GM12875 (cell line): ENCODE results near the gene PARD3B.

ENCODE experiments used
- H3K4me3 ChIP-seq: one replicate; pipeline ENCODE4 v1.5.1; 2011; ENCODE audit warnings: low read depth, low read length, control low read depth
- TF ChIP-seq, protein P1 (sequence below): IDR thresholded peaks from 2 replicates; pipeline ENCODE4 v1.5.1; 2011; ENCODE audit warnings: low read depth, mild to moderate bottlenecking, control low read depth, inconsistent platforms, low read length, moderate library complexity, borderline replicate concordance; ENCODE audit not compliant: insufficient read depth

The PARD3B gene

GRCh38 chr2:204529795-204530463 lies 15.3 kb upstream of the PARD3B start:
- H3K4me3 ChIP-seq, result no peak overlapping the region
- TF ChIP-seq, protein P1, sequence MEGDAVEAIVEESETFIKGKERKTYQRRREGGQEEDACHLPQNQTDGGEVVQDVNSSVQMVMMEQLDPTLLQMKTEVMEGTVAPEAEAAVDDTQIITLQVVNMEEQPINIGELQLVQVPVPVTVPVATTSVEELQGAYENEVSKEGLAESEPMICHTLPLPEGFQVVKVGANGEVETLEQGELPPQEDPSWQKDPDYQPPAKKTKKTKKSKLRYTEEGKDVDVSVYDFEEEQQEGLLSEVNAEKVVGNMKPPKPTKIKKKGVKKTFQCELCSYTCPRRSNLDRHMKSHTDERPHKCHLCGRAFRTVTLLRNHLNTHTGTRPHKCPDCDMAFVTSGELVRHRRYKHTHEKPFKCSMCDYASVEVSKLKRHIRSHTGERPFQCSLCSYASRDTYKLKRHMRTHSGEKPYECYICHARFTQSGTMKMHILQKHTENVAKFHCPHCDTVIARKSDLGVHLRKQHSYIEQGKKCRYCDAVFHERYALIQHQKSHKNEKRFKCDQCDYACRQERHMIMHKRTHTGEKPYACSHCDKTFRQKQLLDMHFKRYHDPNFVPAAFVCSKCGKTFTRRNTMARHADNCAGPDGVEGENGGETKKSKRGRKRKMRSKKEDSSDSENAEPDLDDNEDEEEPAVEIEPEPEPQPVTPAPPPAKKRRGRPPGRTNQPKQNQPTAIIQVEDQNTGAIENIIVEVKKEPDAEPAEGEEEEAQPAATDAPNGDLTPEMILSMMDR, result no peak

DNA sequence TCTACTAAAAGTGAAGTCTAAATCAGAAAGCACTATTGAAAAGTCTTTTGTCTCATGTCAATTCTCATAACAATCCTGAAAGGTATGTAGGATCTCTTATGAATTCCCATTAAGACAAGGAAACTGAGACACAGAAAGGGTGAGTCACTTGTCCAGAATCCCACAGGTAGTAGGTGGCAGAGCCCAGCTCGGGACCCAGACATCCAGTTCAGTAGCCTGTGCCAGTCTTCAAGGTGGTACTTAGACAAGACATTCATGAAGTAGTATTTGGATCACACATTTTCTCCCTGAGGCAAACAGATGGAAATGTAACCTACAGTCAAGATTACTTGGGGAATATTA lies 14.8 kb upstream of the PARD3B start:
- TF ChIP-seq, protein P1, result no peak

GRCh38 chr2:204533629-204534370 lies 11.5 kb upstream of the PARD3B start:
- H3K4me3 ChIP-seq, result no peak overlapping the region
- TF ChIP-seq, protein P1, result no peak

More for the DNA sequence above, 14.8 kb upstream of the PARD3B start:
- no peak overlapping the region for H3K4me3 ChIP-seq

GRCh38 chr2:204535356-204535755 lies 9.9 kb upstream of the PARD3B start:
- TF ChIP-seq, protein P1, result no peak

GRCh38 chr2:204535764-204536163 lies 9.5 kb upstream of the PARD3B start:
- TF ChIP-seq, protein P1, result no peak

More at GRCh38 chr2:204535356-204535755, 9.9 kb upstream of the PARD3B start:
- H3K4me3 ChIP-seq, result no peak overlapping the region

GRCh38 chr2:204538182-204539018 lies 6.9 kb upstream of the PARD3B start:
- TF ChIP-seq, protein P1, result no peak

More at GRCh38 chr2:204535764-204536163, 9.5 kb upstream of the PARD3B start:
- no peak overlapping the region for H3K4me3 ChIP-seq

More at GRCh38 chr2:204538182-204539018, 6.9 kb upstream of the PARD3B start:
- H3K4me3 ChIP-seq, result no peak overlapping the region
